ENCODE measurements around the gene SPRYD4.
A peak's percentile ranks its signal among the peaks of the same experiment; 100 is the strongest.
"Not testable (repeated sequence)": the region's sequence is repeated elsewhere in the genome, so short reads cannot be mapped to it uniquely, and the experiment has no call there.

Gene SPRYD4

DNA sequence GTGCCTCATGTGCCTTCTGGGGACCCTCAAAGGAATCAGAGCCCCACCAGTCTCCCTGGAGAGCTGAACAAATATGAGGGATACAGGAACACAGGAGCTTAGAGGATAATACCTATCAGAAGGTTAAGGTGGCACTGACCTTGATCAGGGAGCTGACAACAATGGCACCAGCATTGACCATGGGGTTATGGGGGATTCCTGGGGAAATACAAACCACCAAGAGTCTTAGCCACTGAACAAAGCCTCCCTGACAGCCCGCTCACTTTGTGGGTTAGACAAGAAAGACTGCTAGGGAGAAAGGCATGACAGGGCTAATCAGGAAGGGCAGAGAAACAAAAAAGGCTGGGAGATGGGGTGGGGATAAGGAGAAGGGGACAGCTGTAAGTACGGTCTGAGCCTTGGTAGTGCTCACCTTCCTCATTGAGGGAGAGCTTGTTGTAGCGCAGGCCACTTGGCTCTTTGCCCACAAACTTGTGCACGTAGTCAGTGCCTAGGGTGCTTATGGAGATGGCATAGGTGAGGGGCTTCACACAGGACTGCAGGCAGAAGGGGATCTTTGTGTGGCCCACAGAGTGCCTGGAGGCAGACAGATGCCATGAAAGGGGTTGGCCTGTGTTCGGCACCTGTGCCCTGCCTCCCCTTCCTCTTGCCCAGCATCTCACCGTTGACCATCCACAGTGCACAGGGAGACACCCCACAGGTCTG, 9.3 kb downstream of the SPRYD4 start:
- DNase-seq = no peak

DNA sequence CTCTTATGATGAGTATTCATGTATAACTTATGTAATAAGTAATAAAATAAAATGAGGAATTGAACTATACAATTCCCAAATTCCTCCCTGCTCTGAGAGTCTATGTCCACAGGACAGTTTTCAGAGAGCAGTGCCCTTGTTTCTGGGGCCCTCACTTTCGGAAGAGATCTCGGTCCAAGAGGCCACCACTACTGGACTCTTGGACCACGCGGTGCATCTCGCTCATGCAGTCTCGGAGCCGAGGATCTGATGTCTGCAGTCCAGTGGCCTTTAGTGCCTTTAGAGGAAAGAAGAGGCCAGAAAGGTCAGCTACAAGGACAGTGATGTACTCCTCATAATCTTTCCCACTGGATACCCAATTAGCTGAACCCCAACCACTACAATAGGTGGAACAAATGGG, 11.2 kb downstream of the SPRYD4 start:
- DNase-seq = no peak

GRCh38 chr12:56484566-56484965, 16.2 kb downstream of the SPRYD4 start:
- DNase-seq = no peak

DNA sequence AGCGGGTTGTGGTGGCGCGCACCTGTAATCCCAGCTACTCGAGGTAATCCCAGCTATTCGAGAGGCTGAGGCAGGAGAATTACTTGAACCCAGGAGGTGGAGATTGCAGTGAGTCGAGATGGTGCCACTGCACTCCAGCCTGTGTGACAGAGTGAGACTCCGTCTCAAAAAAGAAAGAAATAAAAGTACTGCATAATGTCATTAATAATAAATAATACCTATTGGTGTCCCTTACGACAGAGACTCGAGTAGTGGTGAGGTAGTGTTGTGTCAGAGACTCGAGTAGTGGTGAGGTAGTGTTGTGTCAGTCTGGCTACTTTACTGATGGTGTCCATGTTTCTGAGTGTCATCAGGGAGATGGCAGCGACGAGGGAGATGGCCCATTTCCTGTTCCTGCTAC, 18.3 kb downstream of the SPRYD4 start:
- DNase-seq = no peak

- DNase-seq = peak; percentile 71
Observed at GRCh38 chr12:56487448-56488040, 19.2 kb downstream of the SPRYD4 start.

DNA sequence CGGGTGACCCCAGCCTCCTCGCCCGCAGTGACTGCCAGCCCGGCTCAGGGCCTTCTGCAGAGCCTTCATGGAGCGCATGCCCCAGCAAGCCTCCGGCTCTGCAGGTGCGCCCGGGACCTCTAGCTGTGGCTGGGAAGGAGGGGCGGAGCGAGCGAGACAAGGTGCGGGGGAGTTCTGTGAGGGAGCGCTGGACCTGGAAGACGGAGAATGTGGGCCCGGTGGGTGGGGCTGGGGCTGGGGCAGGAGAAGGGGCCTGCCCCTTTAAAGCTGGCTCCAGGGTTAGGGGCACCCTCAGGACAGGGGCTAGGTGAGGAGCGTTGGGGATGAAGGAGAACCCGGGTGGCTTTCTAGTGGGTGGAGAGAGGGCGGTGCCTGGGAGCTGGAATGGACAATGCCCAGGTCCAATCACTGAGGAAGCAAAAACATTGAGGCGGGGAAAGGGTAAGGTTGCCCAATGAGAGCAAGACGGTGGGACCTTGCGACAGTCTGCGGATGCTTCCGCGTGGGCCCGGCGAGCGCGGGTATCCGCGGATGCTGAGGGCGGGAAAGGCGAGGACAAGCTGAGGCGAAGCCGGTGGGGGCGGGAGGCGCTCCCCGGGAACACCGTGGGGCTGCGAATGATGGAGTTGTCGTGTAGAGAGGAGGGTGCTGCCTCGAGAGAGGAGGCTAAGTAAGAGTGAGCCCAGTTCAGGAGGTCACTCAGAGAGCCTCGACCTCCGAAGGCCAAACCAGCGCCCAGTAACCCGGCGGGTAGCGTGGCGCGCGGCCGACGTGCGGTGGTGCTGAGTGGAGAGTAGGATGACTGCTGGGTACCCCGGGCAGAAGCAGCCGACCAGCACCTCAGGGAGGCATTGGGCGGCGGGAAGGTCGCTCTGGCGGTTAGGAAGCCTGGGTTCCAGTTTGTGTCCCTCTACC, 19.9 kb downstream of the SPRYD4 start, which contains the start of gene GLS2:
Gene GLS2, minus strand, starts transcription at position 121 of the 915 bp plus-strand sequence. Its CDS starts 43 bp downstream, at position 78.
- peak; percentile 93 for DNase-seq

DNA sequence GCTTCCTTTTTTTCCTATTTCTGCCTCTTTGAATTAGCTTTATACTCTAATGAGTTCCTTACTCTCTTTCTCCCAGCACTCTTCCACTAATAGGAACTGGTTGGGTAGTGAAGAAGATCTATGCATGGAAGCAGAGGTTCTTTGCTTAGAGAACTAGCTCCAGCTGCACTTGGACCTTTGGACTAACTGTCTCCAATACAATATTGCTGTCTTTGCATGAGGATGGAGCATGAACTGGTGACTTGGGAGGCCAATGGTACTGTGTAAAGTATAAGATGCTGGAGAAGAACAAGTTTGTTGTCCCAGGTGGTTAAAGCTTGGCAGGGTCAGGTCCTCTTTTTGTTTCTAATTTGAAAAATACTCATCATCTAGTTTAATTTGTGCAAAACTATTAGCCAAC, 22.0 kb downstream of the SPRYD4 start:
- no peak for DNase-seq

DNA sequence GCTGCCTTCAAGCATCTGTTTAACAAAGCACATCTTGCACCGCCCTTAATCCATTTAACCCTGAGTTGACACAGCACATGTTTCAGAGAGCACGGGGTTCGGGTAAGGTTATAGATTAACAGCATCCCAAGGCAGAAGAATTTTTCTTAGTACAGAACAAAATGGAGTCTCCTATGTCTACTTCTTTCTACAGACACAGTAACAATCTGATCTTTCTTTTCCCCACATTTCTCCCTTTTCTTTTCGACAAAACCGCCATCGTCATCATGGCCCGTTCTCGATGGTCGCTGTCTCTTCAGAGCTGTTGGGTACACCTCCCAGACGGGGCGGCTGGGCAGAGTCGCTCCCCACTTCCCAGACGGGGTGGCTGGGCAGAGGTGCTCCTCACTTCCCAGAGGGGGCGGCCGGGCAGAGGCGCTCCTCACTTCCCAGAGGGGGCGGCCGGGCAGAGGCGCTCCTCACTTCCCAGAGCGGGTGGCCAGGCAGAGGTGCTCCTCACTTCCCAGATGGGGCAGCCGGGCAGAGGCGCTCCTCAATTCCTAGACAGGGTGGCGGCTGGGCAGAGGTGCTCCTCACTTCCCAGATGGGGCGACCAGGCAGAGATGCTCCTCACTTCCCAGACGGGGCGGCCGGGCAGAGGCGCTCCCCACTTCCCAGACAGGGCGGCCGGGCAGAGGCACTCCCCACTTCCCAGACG, 25.2 kb downstream of the SPRYD4 start:
- DNase-seq = not testable (repeated sequence)

DNA sequence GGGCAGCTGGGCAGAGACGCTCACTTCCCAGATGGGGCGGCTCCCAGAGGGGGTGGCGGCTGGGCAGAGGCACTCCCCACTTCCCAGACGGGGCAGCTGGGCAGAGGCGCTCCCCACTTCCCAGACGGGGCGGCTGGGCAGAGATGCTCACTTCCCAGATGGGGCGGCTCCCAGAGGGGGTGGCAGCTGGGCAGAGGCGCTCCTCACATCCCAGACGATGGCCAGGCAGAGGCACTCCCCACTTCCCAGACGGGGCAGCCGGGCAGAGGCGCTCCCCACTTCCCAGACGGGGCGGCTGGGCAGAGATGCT, 25.7 kb downstream of the SPRYD4 start:
- DNase-seq = not testable (repeated sequence)

- not testable (repeated sequence) for DNase-seq
Observed at GRCh38 chr12:56494481-56494880, 26.1 kb downstream of the SPRYD4 start.

GRCh38 chr12:56496704-56497103, 28.3 kb downstream of the SPRYD4 start:
- peak; percentile 13 for DNase-seq

GRCh38 chr12:56498126-56498902, 29.9 kb downstream of the SPRYD4 start:
- not testable (repeated sequence) for DNase-seq

DNA sequence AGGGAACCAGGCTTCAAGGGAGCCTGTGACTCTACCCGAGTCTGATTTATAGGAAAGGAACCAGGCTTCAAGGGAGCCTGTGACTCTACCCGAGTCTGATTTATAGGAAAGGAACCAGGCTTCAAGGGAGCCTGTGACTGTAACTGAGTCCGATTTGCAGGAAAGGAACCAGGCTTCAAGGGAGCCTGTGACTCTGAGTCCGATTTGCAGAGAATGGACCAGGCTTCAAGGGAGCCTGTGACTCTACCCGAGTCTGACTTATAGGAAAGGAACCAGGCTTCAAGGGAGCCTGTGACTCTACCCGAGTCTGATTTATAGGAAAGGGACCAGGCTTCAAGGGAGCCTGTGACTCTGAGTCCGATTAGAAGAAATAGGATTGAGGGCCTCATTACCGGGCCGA, 31.1 kb downstream of the SPRYD4 start:
- DNase-seq = not testable (repeated sequence)

- not testable (repeated sequence) for DNase-seq
Observed at GRCh38 chr12:56499879-56500278, 31.5 kb downstream of the SPRYD4 start.

- DNase-seq = no peak
Observed at GRCh38 chr12:56510786-56511185, 42.4 kb downstream of the SPRYD4 start.

GRCh38 chr12:56514014-56514318, 45.6 kb downstream of the SPRYD4 start:
- not testable (repeated sequence) for DNase-seq

- no peak for DNase-seq
Observed at GRCh38 chr12:56517854-56518253, 49.5 kb downstream of the SPRYD4 start.

DNA sequence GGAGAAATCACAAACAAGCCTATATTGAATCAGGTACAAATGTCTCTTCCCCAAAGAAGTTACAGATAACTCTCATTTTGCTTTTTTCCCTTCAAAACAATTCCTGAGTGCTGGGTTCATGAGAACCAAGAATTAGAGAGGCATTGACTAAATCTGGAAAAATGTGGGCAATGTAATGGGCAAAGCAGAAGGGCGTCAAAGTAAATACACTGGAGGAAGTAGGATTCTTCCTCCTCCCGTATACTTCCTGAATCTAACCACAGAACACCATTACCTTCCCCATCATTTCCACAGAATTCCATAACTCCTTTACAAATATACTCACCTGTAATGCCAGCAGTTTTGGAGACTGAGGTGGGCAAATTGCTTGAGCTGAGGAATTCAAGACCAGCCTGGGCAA, 50.2 kb downstream of the SPRYD4 start:
- DNase-seq = no peak

- no peak for DNase-seq
Observed at GRCh38 chr12:56520048-56520447, 51.7 kb downstream of the SPRYD4 start.

GRCh38 chr12:56520506-56520905, 52.1 kb downstream of the SPRYD4 start:
- no peak for DNase-seq

- no peak for DNase-seq
Observed at GRCh38 chr12:56521209-56521589, 52.8 kb downstream of the SPRYD4 start.

- DNase-seq = peak; percentile 48
Observed at GRCh38 chr12:56521590-56522371, 53.4 kb downstream of the SPRYD4 start, which contains the start of gene RBMS2. TSS of gene RBMS2 (plus strand) at chr12:56521820. CDS start at chr12:56522024, 204 bp downstream.
